ENCODE measurements around the gene FBXL19. TPM values are rescaled to one million over a fixed set of nuclear protein-coding genes. Genes with fewer than 3 reads are reported as not detected.
"Not testable (repeated sequence)": the region's sequence is repeated elsewhere in the genome, so short reads cannot be mapped to it uniquely, and the experiment has no call there.

The FBXL19 gene
- total and polyA plus RNA-seq, 8 donors: 3.8 to 26.8 (median 6.7) TPM

- H3K4me3 ChIP-seq: no peak overlapping the region
- no peak overlapping the region for H3K27ac ChIP-seq
- no peaks in the 10 kb centered on the region for H3K4me1 ChIP-seq
- WGBS, 2 donors: 92 to 93% methylated on average over 9 of the region's 9 CpGs
- no peaks in the 10 kb centered on the region for H3K27me3 ChIP-seq
- TF ChIP-seq CTCF (IDR thresholded peaks at IDR 0.05): no peak
- DNase-seq: no peak
- no peak for FAIRE-seq
- ATAC-seq: no peak
- intact Hi-C loops (cut with DNase I): no loop called here
- no peaks in the 10 kb centered on the region for H3K36me3 ChIP-seq
- H3K9me3 ChIP-seq: no peaks in the 10 kb centered on the region
Observed at GRCh38 chr16:30885196-30885595, 38.2 kb upstream of the FBXL19 start.

GRCh38 chr16:30886145-30886544 lies 37.2 kb upstream of the FBXL19 start:
- FAIRE-seq: no peak
- H3K36me3 ChIP-seq: no peaks in the 10 kb centered on the region
- no peaks in the 10 kb centered on the region for H3K27me3 ChIP-seq
- 67 to 78% methylated on average over 1 of the region's 1 CpG for WGBS, 2 donors
- peak in 1 of 6 donors; percentile 8 for DNase-seq
- intact Hi-C loops (cut with DNase I): no loop called here
- H3K4me3 ChIP-seq: no peak overlapping the region
- no peaks in the 10 kb centered on the region for H3K4me1 ChIP-seq
- ATAC-seq: no peak
- no peak overlapping the region for H3K27ac ChIP-seq
- no peaks in the 10 kb centered on the region for H3K9me3 ChIP-seq
- TF ChIP-seq CTCF (IDR thresholded peaks at IDR 0.05): no peak

GRCh38 chr16:30887927-30888326 lies 35.4 kb upstream of the FBXL19 start:
- Histone ChIP-seq H3K9me3 (no peaks in the 10 kb centered on the region), H3K4me1 (peaks cover 0 to 3% (median 0%) of the 10 kb centered on the region in 3 donors), H3K36me3 (no peaks in the 10 kb centered on the region), H3K27ac (no peak overlapping the region), H3K4me3 (no peak overlapping the region), H3K27me3 (no peaks in the 10 kb centered on the region)
- intact Hi-C loops (cut with DNase I): no loop called here
- peak in 1 of 6 donors; percentile 42 for DNase-seq
- no peak for ATAC-seq
- 85 to 90% methylated on average over 9 of the region's 9 CpGs for WGBS, 2 donors
- no peak for FAIRE-seq
- no peak for TF ChIP-seq CTCF (IDR thresholded peaks at IDR 0.05)

- Histone ChIP-seq H3K4me3 (no peak overlapping the region), H3K4me1 (peaks cover 0 to 8% (median 0%) of the 10 kb centered on the region in 3 donors), H3K9me3 (no peaks in the 10 kb centered on the region), H3K27me3 (no peaks in the 10 kb centered on the region), H3K36me3 (no peaks in the 10 kb centered on the region), H3K27ac (no peak overlapping the region)
- no peak for TF ChIP-seq CTCF (IDR thresholded peaks at IDR 0.05)
- no peak for DNase-seq
- WGBS, 2 donors: 87 to 91% methylated on average over 8 of the region's 8 CpGs
- FAIRE-seq: no peak
- no peak for ATAC-seq
- intact Hi-C loops (cut with DNase I): no loop called here
Observed at GRCh38 chr16:30888856-30889499, 34.4 kb upstream of the FBXL19 start.

GRCh38 chr16:30889721-30890120 lies 33.7 kb upstream of the FBXL19 start:
- TF ChIP-seq CTCF (IDR thresholded peaks at IDR 0.05): no peak
- Histone ChIP-seq H3K4me3 (no peak overlapping the region), H3K27ac (no peak overlapping the region), H3K27me3 (no peaks in the 10 kb centered on the region), H3K4me1 (peaks cover 0 to 8% (median 0%) of the 10 kb centered on the region in 3 donors), H3K36me3 (no peaks in the 10 kb centered on the region), H3K9me3 (no peaks in the 10 kb centered on the region)
- ATAC-seq: no peak
- WGBS, 2 donors: 81 to 83% methylated on average over 5 of the region's 5 CpGs
- intact Hi-C loops (cut with DNase I): no loop called here
- FAIRE-seq: no peak
- DNase-seq: no peak

- DNase-seq; intact Hi-C loops (cut with DNase I); H3K27me3 ChIP-seq; H3K4me1 ChIP-seq; FAIRE-seq; ATAC-seq; H3K36me3 ChIP-seq; H3K4me3 ChIP-seq; H3K27ac ChIP-seq; H3K9me3 ChIP-seq: not testable (repeated sequence)
- 92 to 94% methylated on average over 13 to 15 of the region's 15 CpGs for WGBS, 2 donors
Observed at GRCh38 chr16:30891043-30891823, 32.1 kb upstream of the FBXL19 start.

Measured in pancreas (tissue), 10 donors.